K562 (cell line): ENCODE results near the gene FUNDC2. TPM values are rescaled to one million over a fixed set of nuclear protein-coding genes. Genes with fewer than 3 reads are reported as not detected.

ENCODE experiments used
- CREB3 ChIP-seq: fragments of 450-650 bp; conservative IDR thresholded peaks from 2 replicates; pipeline ENCODE4 v1.6.1; 2016; ENCODE audit warnings: missing genetic modification characterization, low read depth, mild to moderate bottlenecking, missing compliant biosample characterization, moderate library complexity
- ELK1 ChIP-seq: sonication (generic); formaldehyde crosslinking; IDR thresholded peaks from 2 replicates; pipeline ENCODE4 v1.8.1; 2022; ENCODE audit warnings: missing genetic modification reagents
- ETV6 ChIP-seq, 3 experiments: fragments of 150-350 bp in 1 of 3; sonication (generic) in 1 of 3; formaldehyde crosslinking in 1 of 3; IDR thresholded peaks; 2 replicates each; pipeline versions ENCODE4 v1.6.1 to v1.8.0; 2014 to 2022; ENCODE audit warnings: borderline replicate concordance in 2 of 3, low read depth in 2 of 3, antibody characterized with exemption in 1 of 3, low read length in 1 of 3, mild to moderate bottlenecking in 1 of 3, missing genetic modification reagents in 1 of 3
- FOXP4 ChIP-seq: sonication (generic); formaldehyde crosslinking; IDR thresholded peaks from 2 replicates; pipeline ENCODE4 v1.8.0; 2022; ENCODE audit warnings: mild to moderate bottlenecking, missing genetic modification reagents, borderline replicate concordance
- GTF3C2 ChIP-seq: IDR thresholded peaks from 3 replicates; pipeline ENCODE4 v1.6.1; 2011; ENCODE audit warnings: borderline replicate concordance, mild to moderate bottlenecking, moderate library complexity; ENCODE audit not compliant: insufficient read length; ENCODE audit errors: extremely low read depth
- NR2C1 ChIP-seq, 2 experiments: fragments of 450-650 bp; IDR thresholded peaks; 2 replicates each; pipeline ENCODE4 v1.6.1; 2017; ENCODE audit warnings: mild to moderate bottlenecking in 2 of 2, antibody characterized with exemption in 1 of 2, inconsistent platforms in 1 of 2, missing compliant biosample characterization in 1 of 2, missing genetic modification characterization in 1 of 2
- RB1 ChIP-seq: fragments of 450-650 bp; IDR thresholded peaks from 2 replicates; pipeline ENCODE4 v1.6.1; 2017; ENCODE audit warnings: low read depth, mild to moderate bottlenecking
- RFX1 ChIP-seq: fragments of 450-650 bp; IDR thresholded peaks from 2 replicates; pipeline ENCODE4 v1.6.1; 2016; ENCODE audit warnings: mild to moderate bottlenecking, moderate library complexity
- TAF15 ChIP-seq: fragments of 200-400 bp; formaldehyde crosslinking; IDR thresholded peaks from 2 replicates; pipeline ENCODE4 v1.6.1; 2017; ENCODE audit warnings: mild to moderate bottlenecking, low read depth, low read length, moderate library complexity
- TBP ChIP-seq: optimal IDR thresholded peaks from 2 replicates; pipeline ENCODE3; 2011; ENCODE audit warnings: low read depth, low read length, improper control_type of control experiment
- TCFL5 ChIP-seq: fragments of 250-450 bp; sonication (Bioruptor Pico); conservative IDR thresholded peaks from 2 replicates; pipeline ENCODE4 v1.6.1; 2021; ENCODE audit warnings: mild to moderate bottlenecking, moderate library complexity, matching md5 sums
- TFE3 ChIP-seq: fragments of 450-650 bp; formaldehyde crosslinking; IDR thresholded peaks from 2 replicates; pipeline ENCODE4 v1.4.0; 2020; ENCODE audit warnings: mild to moderate bottlenecking, mixed read lengths
- ZKSCAN3 ChIP-seq: fragments of 250-450 bp; sonication (Bioruptor Pico); IDR thresholded peaks from 2 replicates; pipeline ENCODE4 v1.4.0; 2020
- ZNF143 ChIP-seq: sonication (generic); formaldehyde crosslinking; IDR thresholded peaks from 2 replicates; pipeline ENCODE4 v1.9.0; 2022; ENCODE audit warnings: mild to moderate bottlenecking, missing genetic modification reagents
- ZNF274 ChIP-seq: IDR thresholded peaks from 2 replicates; pipeline ENCODE4 v1.6.1; 2011; ENCODE audit warnings: low read depth, mild to moderate bottlenecking, low read length, moderate library complexity, borderline replicate concordance
- polyA plus RNA-seq, 8 experiments: library from polyadenylated mRNA; depleted of rRNA in 4 of 8; stranded (reverse) in 5 of 8; unstranded in 3 of 8; fragments of >200 nt; fragmentation: Nextera tagmentation in 2 of 8; fragmentation: Illumina TruSeq in 1 of 8; extraction: Ambion mirVana in 2 of 8; extraction: Trizol in 1 of 8; gene quantifications; 2 replicates each; pipeline versions ENCODE4 v1.2.1 to v1.2.3, GENCODE V29; 2011 to 2014; ENCODE audit warnings: inconsistent platforms in 1 of 8, missing spikeins in 1 of 8
- total RNA-seq, 7 experiments: library from RNA; depleted of rRNA in 6 of 7; stranded (reverse); fragments of >200 nt in 6 of 7; fragmentation: Illumina TruSeq in 2 of 7; extraction: Trizol in 2 of 7; gene quantifications; 2 replicates each; pipeline versions ENCODE4 v1.2.1 to v1.2.3, GENCODE V29; 2011 to 2021; ENCODE audit warnings: low replicate concordance in 1 of 7

FUNDC2 gene
- total and polyA plus RNA-seq, 9 of the 15 experiments (the other 6 are each of a cell fraction or from before 2014, with no cell fraction given), result 50.6 to 235 (median 123) TPM

- no peak for TF ChIP-seq TFE3 (CRISPR knock-in tag)
- TF ChIP-seq TCFL5 (CRISPR knock-in tag), result no peak
- TF ChIP-seq ZNF274, result no peak
- no peak for TF ChIP-seq ELK1 (CRISPR knock-in tag)
- TF ChIP-seq NR2C1 (IDR thresholded peaks at IDR 0.05), result no peak
- TF ChIP-seq NR2C1 (tag; IDR thresholded peaks at IDR 0.05), result no peak
- TF ChIP-seq FOXP4, result no peak
- TF ChIP-seq RFX1, result no peak
- no peak for TF ChIP-seq ZNF143 (CRISPR knock-in tag)
- TF ChIP-seq ZKSCAN3 (CRISPR knock-in tag), result no peak
- TF ChIP-seq RB1, result peak; percentile 30; the same call in 1 of the 2 replicates
- no peak for TF ChIP-seq TAF15
- TF ChIP-seq CREB3 (tag), result no peak
- peak; percentile 60 for TF ChIP-seq TBP
- TF ChIP-seq ETV6 (IDR thresholded peaks at IDR 0.05; ENCODE audit: borderline replicate concordance in 1 of 2, low read depth in 2 of 2, low read length in 1 of 2), result no peak; a peak in 1 of 4 replicates
- TF ChIP-seq ETV6 (CRISPR knock-in tag; IDR thresholded peaks at IDR 0.05; ENCODE audit: borderline replicate concordance), result no peak
- no peak for TF ChIP-seq GTF3C2
These were observed 44.5 kb downstream of the FUNDC2 start, which contains the start of the genes BRCC3, CMC4 and MTCP1 (continued) for GRCh38 chrX:155070975-155071693.
